HepG2 (cell line): Measurements from ENCODE around the gene MCFD2. TPM values are rescaled to one million over a fixed set of nuclear protein-coding genes. Genes with fewer than 3 reads are reported as not detected.

Source experiments
- ATAC-seq: fragments of 200-7000 bp; cut with Tn5 transposase; 3 replicates; pipeline ENCODE4 v1.9.1; 2020; ENCODE audit warnings: mild to moderate bottlenecking, moderate library complexity
- BruUV-seq: library from RNA; stranded (reverse); fragments of 400-500 nt; replicated peaks from 2 replicates; lab custom pipeline; 2021; lab: Mats Ljungman, UMichigan
- CTCF ChIA-PET: fragments of 300-600 bp; formaldehyde crosslinking; extraction: SDS; loops from one replicate; lab custom pipeline; 2021; ENCODE audit warnings: low total read pairs, inconsistent platforms, low intra/inter-chr PET ratio; lab: Yijun Ruan, JAX
- POLR2A ChIA-PET: fragments of 350-600 bp; sonication (Branson Sonifier 250); formaldehyde crosslinking; loops from one replicate; lab custom pipeline; 2020; ENCODE audit warnings: antibody characterized with exemption, inconsistent platforms; lab: Yijun Ruan, JAX
- DNase-seq: peaks from one replicate; pipeline ENCODE4 v3.0.0-alpha.2; 2015; ENCODE audit warnings: low spot score
- FAIRE-seq: peaks from 3 replicates; lab custom pipeline; 2011; peaks lifted over from hg19 to GRCh38; lab: Jason Lieb, UNC
- H2AFZ ChIP-seq: one replicate; pipeline ENCODE4 v1.6.1; 2011; ENCODE audit warnings: low read length, inconsistent platforms
- H3K27ac ChIP-seq: fragments of 300-600 bp; 3 replicates; pipeline ENCODE4 v1.8.0; 2011; ENCODE audit warnings: mixed run types, mild to moderate bottlenecking, mixed read lengths, low read length, inconsistent platforms; ENCODE audit not compliant: insufficient read depth; ENCODE audit errors: extremely low read length
- H3K27me3 ChIP-seq, 2 experiments: fragments of 200-600 bp in 1 of 2; 2 replicates in 1 of 2; 3 replicates in 1 of 2; pipeline versions ENCODE4 v1.6.0 to v1.8.0; 2011; ENCODE audit warnings: low read length in 2 of 2, mild to moderate bottlenecking in 2 of 2, moderate library complexity in 2 of 2, inconsistent platforms in 1 of 2; ENCODE audit not compliant: insufficient read depth in 2 of 2, control insufficient read depth in 1 of 2
- H3K36me3 ChIP-seq, 2 experiments: fragments of 200-600 bp in 1 of 2; replicated peaks in 1 of 2; 2 replicates in 1 of 2; 3 replicates in 1 of 2; pipeline versions ENCODE4 v1.5.1 to v1.8.0; 2011; ENCODE audit warnings: low read length in 2 of 2, inconsistent platforms in 1 of 2; ENCODE audit not compliant: insufficient read depth in 2 of 2, control insufficient read depth in 1 of 2
- H3K4me1 ChIP-seq: 2 replicates; pipeline ENCODE4 v1.5.1; 2012; ENCODE audit warnings: low read length, inconsistent platforms; ENCODE audit not compliant: insufficient read depth
- H3K4me2 ChIP-seq: 2 replicates; pipeline ENCODE4 v1.6.0; 2011; ENCODE audit warnings: low read depth, low read length, inconsistent platforms
- H3K4me3 ChIP-seq, 3 experiments: fragments of 200-600 bp in 1 of 3; sonication (generic), shearing (Covaris generic) in 1 of 3; replicated peaks in 1 of 3; 2 replicates each; pipeline ENCODE4 v1.5.1; 2011 to 2016; ENCODE audit warnings: low read length in 3 of 3, inconsistent platforms in 2 of 3, low read depth in 2 of 3, mild to moderate bottlenecking in 2 of 3, control low read depth in 1 of 3, mixed read lengths in 1 of 3; ENCODE audit not compliant: insufficient read depth in 1 of 3
- H3K79me2 ChIP-seq: one replicate; pipeline ENCODE4 v1.6.1; 2011; ENCODE audit warnings: low read length, inconsistent platforms; ENCODE audit not compliant: insufficient read depth
- H3K9ac ChIP-seq: 2 replicates; pipeline ENCODE4 v1.6.0; 2011; ENCODE audit warnings: mild to moderate bottlenecking, low read depth, low read length, inconsistent platforms; ENCODE audit not compliant: insufficient read depth
- H3K9me3 ChIP-seq: 2 replicates; pipeline ENCODE4 v1.5.1; 2012; ENCODE audit warnings: mild to moderate bottlenecking, low read length
- H4K20me1 ChIP-seq: 2 replicates; pipeline ENCODE4 v1.6.0; 2011; ENCODE audit warnings: inconsistent platforms, mild to moderate bottlenecking, low read length, moderate library complexity; ENCODE audit not compliant: insufficient read depth
- ASH2L ChIP-seq: fragments of 300-600, 200-600 bp; sonication (generic); IDR thresholded peaks from 2 replicates; pipeline ENCODE4 v1.7.0; 2017; ENCODE audit warnings: low read depth, mild to moderate bottlenecking, moderate library complexity, mixed read lengths, low read length; ENCODE audit not compliant: insufficient read length
- ELF1 ChIP-seq: sonication (generic); formaldehyde crosslinking; IDR thresholded peaks from 2 replicates; pipeline ENCODE4 v1.4.0; 2020; ENCODE audit warnings: missing genetic modification reagents
- EP300 ChIP-seq, 3 experiments: sonication (generic) in 1 of 3; formaldehyde crosslinking in 1 of 3; IDR thresholded peaks; 2 replicates each; pipeline versions ENCODE4 v1.5.1 to v1.6.1; 2011 to 2020; ENCODE audit warnings: low read depth in 2 of 3, low read length in 2 of 3, borderline replicate concordance in 1 of 3, improper control_type of control experiment in 1 of 3, mild to moderate bottlenecking in 1 of 3, missing genetic modification reagents in 1 of 3, moderate library complexity in 1 of 3
- HOXA3 ChIP-seq: sonication (generic); formaldehyde crosslinking; IDR thresholded peaks from 2 replicates; pipeline ENCODE4 v1.5.0; 2020; ENCODE audit warnings: missing genetic modification reagents
- KAT7 ChIP-seq: IDR thresholded peaks from 2 replicates; pipeline ENCODE4 v1.6.1; 2018; ENCODE audit warnings: borderline replicate concordance, missing compliant biosample characterization
- MLX ChIP-seq: IDR thresholded peaks from 2 replicates; pipeline ENCODE4 v1.6.1; 2016
- NCOA5 ChIP-seq: sonication (generic); formaldehyde crosslinking; IDR thresholded peaks from 2 replicates; pipeline ENCODE4 v1.4.0; 2020; ENCODE audit warnings: missing genetic modification reagents
- NFYC ChIP-seq: IDR thresholded peaks from 2 replicates; pipeline ENCODE4 v1.6.1; 2016; ENCODE audit warnings: missing genetic modification reagents, missing compliant biosample characterization
- SKI ChIP-seq: fragments of 450-650 bp; IDR thresholded peaks from one replicate; pipeline ENCODE4 v1.6.1; 2018; ENCODE audit warnings: mild to moderate bottlenecking; ENCODE audit not compliant: partially characterized antibody
- TAF15 ChIP-seq: fragments of 200-400 bp; formaldehyde crosslinking; IDR thresholded peaks from one replicate; pipeline ENCODE4 v1.6.1; 2018; ENCODE audit warnings: mild to moderate bottlenecking, low read depth, low read length; ENCODE audit not compliant: poor library complexity, severe bottlenecking
- TGIF2 ChIP-seq: IDR thresholded peaks from 2 replicates; pipeline ENCODE4 v1.6.1; 2016; ENCODE audit warnings: control low read depth, missing compliant biosample characterization
- ZBED4 ChIP-seq: sonication (generic); formaldehyde crosslinking; IDR thresholded peaks from 2 replicates; pipeline ENCODE4 v1.4.0; 2020; ENCODE audit warnings: missing genetic modification reagents, borderline replicate concordance
- ZNF205 ChIP-seq: IDR thresholded peaks from 2 replicates; pipeline ENCODE4 v1.6.1; 2018; ENCODE audit warnings: missing biosample characterization, missing genetic modification reagents
- ZNF274 ChIP-seq: sonication (generic); formaldehyde crosslinking; IDR thresholded peaks from 2 replicates; pipeline ENCODE4 v1.5.1; 2020; ENCODE audit warnings: mild to moderate bottlenecking, missing genetic modification reagents
- ZNF343 ChIP-seq: sonication (generic); formaldehyde crosslinking; IDR thresholded peaks from 2 replicates; pipeline ENCODE4 v1.4.0; 2020; ENCODE audit warnings: mild to moderate bottlenecking, missing genetic modification reagents
- ZNF510 ChIP-seq: sonication (generic); formaldehyde crosslinking; IDR thresholded peaks from 2 replicates; pipeline ENCODE4 v1.4.0; 2020; ENCODE audit warnings: low read depth, mild to moderate bottlenecking, missing genetic modification reagents
- ZNF629 ChIP-seq: sonication (generic); formaldehyde crosslinking; conservative IDR thresholded peaks from 2 replicates; pipeline ENCODE4 v1.5.0; 2020; ENCODE audit warnings: missing genetic modification reagents
- WGBS: methylation state at CpG from one replicate; pipeline ENCODE4 v1.1.6; 2017; ENCODE audit warnings: low lambda C conversion rate; 5-methylcytosine and 5-hydroxymethylcytosine counted together
- in situ Hi-C: cut with HindIII; loops from 2 replicates; pipeline ENCODE4 v1.10.0; 2017; ENCODE audit warnings: low pct_unique_long_range_greater_than_20kb; ENCODE audit not compliant: extremely low pct_ligation_motif_present
- intact Hi-C: fragments of 100-400 bp; cut with micrococcal nuclease; formaldehyde crosslinking; loops from one replicate; pipeline ENCODE4 v1.10.0; 2022; ENCODE audit not compliant: unreplicated experiment
- polyA plus RNA-seq, 8 experiments: library from polyadenylated mRNA; depleted of rRNA in 3 of 8; stranded (reverse) in 7 of 8; unstranded in 1 of 8; fragments of >200 nt; fragmentation: Illumina TruSeq in 4 of 8; extraction: Trizol in 4 of 8; gene quantifications; 2 replicates each; pipeline versions ENCODE4 v1.2.1 to v1.2.3, GENCODE V29; 2011 to 2016; ENCODE audit warnings: low read depth in 4 of 8, missing spikeins in 1 of 8, mixed read lengths in 1 of 8; ENCODE audit not compliant: insufficient read depth in 1 of 8
- total RNA-seq, 5 experiments: library from RNA; depleted of rRNA; stranded (reverse); fragments of >200 nt; fragmentation: Illumina TruSeq; extraction: Trizol; gene quantifications; 2 replicates each; pipeline ENCODE4 v1.2.3, GENCODE V29; 2016; ENCODE audit warnings: low read depth in 1 of 5

MCFD2 gene
- total and polyA plus RNA-seq, 2 of the 13 experiments (the other 11 are each of a cell fraction or from before 2014, with no cell fraction given), result 183 to 232 TPM

GRCh38 chr2:46863882-46864281 lies 51.7 kb downstream of the MCFD2 start (continued):
- no peak for TF ChIP-seq ASH2L
- no peak for TF ChIP-seq ZNF629 (CRISPR knock-in tag)
- no peak for TF ChIP-seq EP300 (IDR thresholded peaks at IDR 0.05; ENCODE audit: low read depth in 2 of 2, low read length in 2 of 2)
- TF ChIP-seq EP300 (CRISPR knock-in tag; IDR thresholded peaks at IDR 0.05; ENCODE audit: borderline replicate concordance), result no peak
- TF ChIP-seq ZNF274 (CRISPR knock-in tag), result no peak
- no peak for TF ChIP-seq SKI

- Histone ChIP-seq H2AFZ (no peak overlapping the region), H3K4me3 (no peak overlapping the region), H3K9me3 (no peaks in the 10 kb centered on the region), H3K36me3 (no peaks in the 10 kb centered on the region), H3K79me2 (no peaks in the 10 kb centered on the region), H3K4me1 (peaks cover 13% of the 10 kb centered on the region), H3K9ac (no peak overlapping the region), H4K20me1 (no peaks in the 10 kb centered on the region), H3K27me3 (peaks cover 8 to 64% of the 10 kb centered on the region in 2 experiments; a peak in 4 of 5 replicates), H3K4me2 (no peak overlapping the region), H3K27ac (no peak overlapping the region)
- 30% methylated on average over 2 of the region's 2 CpGs for WGBS
- no peak for DNase-seq
- in situ Hi-C loops, result no loop called here
- no peak for ATAC-seq
- no peak for FAIRE-seq
- POLR2A ChIA-PET, result no interaction called here
- CTCF ChIA-PET, result no interaction called here
- TF ChIP-seq ZNF274 (CRISPR knock-in tag) (no peak), ZNF205 (CRISPR knock-in tag) (no peak), HOXA3 (CRISPR knock-in tag) (no peak), NFYC (no peak), ZNF343 (CRISPR knock-in tag) (no peak), ZBED4 (CRISPR knock-in tag) (no peak), NCOA5 (no peak), KAT7 (CRISPR knock-in tag) (no peak), MLX (no peak), TGIF2 (CRISPR knock-in tag) (no peak), ZNF510 (no peak), ELF1 (CRISPR knock-in tag) (no peak), TAF15 (no peak)
- no TSS peak for BruUV-seq
- intact Hi-C loops, result no loop called here
Measured at GRCh38 chr2:46862514-46862913, 53.1 kb downstream of the MCFD2 start.
